NK-92 (cell line): Measurements from ENCODE around the gene PTGR2.
A peak's percentile ranks its signal among the peaks of the same experiment; 100 is the strongest.
"Not testable (repeated sequence)": the region's sequence is repeated elsewhere in the genome, so short reads cannot be mapped to it uniquely, and the experiment has no call there.

Experiments
- DNase-seq: peaks from one replicate; lab custom pipeline; 2025; ENCODE audit not compliant: unreplicated experiment; lab: John Stamatoyannopoulos, UW

The PTGR2 gene

DNA sequence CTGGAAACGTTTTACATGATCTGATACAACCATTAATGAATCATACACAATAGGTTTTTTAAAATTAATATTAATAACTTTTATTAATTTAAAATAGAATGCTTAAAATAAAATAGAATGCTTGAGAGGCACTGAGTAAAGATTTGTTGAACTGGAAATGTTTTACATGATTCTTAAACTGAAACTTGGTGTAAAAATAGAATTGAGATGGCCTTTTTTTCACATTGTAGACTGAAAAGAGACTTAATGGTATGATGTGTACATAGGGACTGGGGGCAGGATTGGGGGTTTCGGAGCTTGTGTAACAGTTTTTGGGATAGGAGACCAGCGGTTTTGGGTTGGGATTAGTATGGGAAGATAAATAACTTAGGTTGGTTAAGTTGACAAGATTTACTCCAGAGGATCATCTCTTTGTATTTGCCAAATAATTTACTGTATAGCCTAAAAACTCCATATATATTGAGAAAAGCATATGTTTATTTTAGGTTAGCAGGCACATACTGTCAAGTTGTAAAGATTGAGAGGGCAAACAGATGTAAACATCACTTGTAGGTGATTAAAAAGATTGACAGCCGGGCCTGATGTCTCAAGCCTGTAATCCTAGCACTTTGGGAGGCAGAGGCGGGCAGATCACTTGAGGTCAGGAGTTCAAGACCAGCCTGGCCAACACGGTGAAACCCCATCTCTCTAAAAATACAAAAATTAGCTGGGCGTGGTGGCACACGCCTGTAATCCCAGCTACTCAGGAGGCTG lies 33.0 kb downstream of the PTGR2 start:
- no peak for DNase-seq

DNA sequence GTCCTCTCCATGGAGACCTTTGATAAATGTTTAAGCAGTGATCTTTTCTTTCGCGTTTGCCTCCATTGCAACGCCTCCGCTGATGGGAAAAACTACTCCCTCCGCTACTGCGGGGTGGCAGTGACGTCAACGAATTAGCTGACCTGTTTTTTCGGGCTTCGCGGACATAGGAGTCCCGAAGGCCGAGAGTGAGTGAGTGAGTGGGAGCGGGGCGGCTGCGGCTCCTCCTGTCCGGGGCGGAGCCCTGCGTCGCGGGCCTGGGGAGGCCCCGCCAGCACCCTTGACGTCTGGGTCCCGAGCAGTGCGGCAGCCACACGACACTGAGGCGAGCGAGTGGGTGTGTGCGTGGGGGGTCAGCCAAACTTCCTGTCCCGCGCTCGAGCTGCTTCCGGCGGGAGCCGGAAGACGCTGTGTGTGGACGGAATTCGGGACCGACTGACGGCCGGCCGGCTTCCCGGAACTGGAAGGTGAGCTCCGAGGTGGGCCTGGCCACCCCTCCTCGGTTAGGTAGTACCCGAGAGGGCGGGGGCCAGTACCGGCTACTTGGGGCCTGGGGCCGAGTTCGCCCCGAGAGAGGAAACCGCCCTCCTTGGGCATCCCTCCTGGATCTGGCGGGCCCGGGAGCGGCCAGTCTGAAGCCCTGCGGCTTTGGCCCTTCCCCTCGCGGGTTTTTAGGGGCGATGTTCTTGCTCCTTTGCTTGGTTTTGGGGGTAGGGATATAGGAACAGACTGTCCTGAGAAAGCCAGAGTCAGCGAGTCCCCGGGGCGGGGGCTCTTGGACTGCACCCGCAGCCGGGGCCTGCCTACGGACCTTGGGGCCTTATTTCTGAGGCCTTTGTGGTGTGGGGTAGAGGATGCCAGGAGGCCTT lies 35.1 kb downstream of the PTGR2 start, which contains the start of gene ZNF410:
ZNF410 (plus strand) TSS at position 411 of the 869 bp plus-strand sequence. CDS start 5,317 bp downstream, outside the sequence.
- DNase-seq = peak; percentile 38

DNA sequence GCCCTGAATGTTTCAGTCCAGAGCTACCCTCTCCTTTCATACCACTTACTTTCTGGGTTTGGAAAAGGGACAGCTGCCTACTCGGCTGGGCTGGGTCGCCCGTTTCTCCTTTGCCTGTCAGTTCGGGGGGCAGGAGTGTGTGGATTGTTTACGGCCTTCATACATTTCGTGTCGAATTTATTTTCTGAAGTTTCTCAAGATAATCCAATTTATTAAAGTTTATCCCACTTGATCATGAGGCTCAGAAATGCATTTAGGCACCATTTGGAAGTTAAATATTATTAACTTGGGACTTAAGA lies 35.6 kb downstream of the PTGR2 start:
- DNase-seq = no peak

DNA sequence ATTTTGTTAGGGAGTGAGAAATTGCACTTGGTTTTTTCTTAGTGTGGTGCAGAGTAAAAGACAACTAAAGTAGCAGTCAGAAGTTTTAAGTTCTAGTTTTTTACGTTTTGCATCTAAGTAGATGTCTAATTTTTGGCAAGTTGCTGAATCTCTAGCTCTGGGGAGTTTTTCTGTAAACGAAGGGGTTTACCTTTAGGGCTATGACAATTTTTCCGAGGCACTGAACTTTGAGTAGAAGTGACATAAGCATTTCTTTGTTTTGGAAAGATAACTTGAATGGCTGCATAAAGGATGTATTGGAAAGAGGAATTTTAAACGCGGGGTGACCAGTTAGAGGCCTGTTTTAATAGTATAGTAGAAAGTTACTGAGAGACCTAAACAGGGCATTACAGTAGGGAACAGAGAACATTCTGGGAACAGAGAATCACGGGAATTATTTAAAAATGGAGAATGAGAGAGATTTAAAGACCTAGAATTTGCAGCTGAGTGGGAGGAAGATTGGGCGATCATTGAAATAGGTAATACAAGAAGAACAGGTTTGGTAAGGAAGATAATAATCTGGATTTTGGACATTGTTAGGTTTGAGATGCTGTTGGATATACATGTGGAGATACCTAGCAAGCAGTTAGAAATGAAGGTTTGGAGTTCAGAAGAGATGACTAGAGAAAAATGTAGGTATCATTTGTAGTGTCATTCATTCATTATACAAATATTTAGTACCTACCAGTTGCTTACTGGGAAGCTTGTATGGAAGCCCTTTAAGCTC lies 36.2 kb downstream of the PTGR2 start:
- DNase-seq = no peak

DNA sequence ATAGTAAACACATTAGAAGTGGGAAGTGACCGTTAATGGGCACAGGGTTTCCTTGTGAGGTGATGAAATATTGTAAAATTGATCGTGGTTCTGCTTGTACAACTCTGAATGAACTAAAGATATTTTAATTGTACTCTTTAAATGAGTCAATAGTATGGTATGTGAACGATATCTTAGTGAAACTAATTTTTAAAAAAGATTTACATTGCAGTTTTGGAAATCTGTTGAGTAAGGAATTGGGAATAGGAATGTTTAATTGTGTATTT lies 36.8 kb downstream of the PTGR2 start:
- DNase-seq = no peak

DNA sequence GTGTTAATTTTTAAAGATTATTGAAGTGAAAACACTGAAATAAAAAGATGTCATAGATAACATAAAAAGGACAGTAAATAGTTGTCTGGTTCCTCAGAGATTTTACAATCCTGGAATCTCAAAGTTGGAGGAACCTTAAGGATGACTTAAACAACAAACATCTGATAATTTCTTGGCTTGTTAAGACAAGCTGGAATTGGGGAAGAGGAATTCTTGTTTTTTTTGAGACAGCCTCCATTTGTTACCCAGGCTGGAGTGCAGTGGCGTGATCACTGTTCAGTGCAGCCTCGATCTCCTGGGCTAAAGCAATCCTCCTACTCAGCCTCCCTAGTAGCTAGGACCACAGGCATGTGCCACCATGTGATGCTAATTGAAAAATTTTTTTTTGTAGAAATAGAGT lies 37.3 kb downstream of the PTGR2 start:
- no peak for DNase-seq

DNA sequence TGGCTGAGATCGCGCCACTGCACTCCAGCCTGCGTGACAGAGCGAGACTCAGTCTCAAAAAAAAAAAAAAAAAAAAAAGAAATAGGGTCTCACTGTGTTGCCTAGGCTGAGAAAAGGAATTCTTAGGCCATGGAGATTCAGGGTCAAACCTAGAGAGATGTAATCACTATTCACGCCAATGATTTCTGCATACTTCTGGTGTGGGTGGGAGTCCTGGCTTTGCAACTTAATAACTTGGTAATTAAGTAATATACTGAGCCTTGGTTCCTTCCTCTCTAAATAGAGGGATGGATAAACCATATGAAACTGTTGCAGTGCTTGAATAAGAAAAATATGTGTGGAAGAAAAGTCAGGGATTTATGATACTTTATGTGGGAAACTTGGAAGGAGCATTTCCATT lies 37.7 kb downstream of the PTGR2 start:
- DNase-seq = no peak

DNA sequence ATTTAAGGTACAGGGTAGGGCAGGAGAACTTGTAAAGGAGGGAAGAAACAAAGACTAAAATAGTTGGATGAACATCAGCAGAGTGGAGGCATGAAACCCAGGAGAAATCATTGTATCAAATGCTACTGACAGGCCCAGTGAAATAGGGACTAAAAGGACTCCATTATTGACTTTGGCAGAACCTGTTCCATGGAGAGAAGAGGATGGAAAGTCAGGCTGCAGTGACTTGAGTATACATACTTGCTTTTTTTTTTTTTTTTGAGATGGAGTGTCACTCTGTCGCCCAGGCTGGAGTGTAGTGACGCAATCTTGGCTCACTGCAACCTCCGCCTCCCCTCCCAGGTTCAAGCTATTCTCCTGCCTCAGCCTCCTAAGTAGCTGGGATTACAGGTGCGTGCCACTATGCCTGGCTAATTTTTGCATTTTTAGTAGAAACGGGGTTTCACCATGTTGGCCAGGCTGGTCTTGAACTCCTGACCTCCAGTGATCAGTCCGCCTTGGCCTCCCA lies 42.6 kb downstream of the PTGR2 start:
- DNase-seq = not testable (repeated sequence)

DNA sequence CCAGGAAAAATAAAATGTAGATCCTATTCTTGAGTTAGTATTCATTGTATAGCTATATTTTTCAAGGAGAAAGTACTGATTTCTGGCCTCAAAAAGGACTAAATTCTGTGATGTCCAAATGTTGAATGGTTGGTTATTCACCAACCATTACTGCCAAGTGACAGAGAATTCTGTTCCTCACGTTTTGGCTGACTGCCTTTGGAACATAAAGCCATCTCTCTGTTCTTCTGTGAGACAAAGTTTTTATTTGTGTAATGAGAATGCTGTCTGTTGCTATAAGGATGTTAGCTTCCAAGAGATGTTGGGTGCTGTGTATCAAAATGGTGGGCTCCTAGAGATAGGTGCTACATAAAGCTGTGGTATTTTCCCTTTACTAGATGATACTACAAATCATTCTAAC lies 44.3 kb downstream of the PTGR2 start:
- no peak for DNase-seq

DNA sequence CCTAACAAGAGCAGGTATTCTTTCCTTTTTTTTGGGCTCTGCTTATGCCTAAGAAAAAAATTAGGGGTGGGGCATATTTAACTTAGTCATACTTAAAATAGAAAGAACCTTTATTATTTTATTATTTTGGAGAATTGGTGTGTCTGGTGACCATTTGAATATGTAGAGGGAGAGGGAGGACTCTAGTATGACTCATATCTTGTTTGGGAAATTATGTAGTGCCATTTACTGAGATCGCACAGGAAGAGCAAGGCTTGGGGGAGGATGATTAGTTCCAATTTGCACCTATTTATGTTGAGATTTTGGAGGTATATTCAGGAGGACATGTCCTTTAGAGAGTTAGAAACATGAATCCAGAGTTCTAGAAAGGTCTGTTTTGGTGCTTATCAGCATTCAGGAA lies 44.9 kb downstream of the PTGR2 start:
- DNase-seq = no peak

DNA sequence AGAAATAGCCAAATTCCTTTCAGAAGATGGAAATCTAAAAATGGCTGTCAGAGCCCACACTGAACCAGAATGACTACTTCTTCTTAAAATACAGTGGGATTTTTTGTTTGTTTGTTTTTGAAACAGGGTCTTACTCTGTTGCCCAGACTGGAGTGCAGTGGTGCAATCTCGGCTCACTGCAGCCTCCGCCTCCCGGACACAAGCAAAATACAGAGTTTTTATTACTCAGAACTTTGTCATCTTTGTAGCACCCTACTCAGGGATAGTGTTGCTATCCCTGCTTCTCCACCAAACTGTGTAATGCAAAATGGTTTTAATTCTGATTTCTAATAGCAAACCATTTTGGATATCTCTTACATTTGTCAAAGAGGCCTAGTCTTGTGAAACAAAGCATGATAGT lies 51.4 kb downstream of the PTGR2 start:
- no peak for DNase-seq

DNA sequence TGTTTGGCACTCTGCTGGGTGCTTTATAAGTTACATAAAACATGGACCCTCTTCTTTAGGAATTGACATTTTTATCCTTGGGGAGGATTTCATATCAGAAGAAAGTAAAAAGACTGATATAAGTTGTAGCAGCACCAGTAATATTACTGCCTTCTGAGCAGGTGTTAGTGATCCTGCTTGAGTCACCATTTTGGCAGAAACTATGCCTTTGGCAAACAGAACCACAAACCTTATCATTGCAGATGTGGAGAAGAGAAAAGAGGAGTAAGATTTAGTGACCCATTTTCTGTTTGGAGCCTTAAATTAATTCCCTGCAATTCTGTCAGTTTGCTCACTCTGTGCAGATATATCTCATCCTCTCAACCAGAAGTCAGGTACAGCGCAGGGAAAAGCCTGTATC lies 58.0 kb downstream of the PTGR2 start:
- no peak for DNase-seq

DNA sequence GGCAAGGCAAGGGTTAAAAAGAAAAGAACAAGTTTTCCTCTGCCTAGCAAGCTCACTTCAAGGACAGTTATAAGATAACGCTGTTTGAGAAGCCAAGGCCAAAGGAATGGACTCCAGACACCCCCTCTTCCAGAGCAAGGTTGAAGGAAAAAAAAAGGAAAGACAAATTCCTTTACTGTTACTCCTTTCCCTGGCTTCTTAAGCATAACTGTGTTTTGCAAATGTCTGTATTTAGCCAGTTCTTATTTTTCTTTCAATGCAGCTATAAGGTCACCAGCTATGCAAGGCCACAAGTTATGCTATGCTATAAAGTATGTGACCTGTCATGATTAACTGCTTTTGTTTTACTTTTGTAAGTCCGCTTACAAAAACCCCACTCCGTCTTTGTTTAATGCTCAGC lies 61.6 kb downstream of the PTGR2 start:
- no peak for DNase-seq

DNA sequence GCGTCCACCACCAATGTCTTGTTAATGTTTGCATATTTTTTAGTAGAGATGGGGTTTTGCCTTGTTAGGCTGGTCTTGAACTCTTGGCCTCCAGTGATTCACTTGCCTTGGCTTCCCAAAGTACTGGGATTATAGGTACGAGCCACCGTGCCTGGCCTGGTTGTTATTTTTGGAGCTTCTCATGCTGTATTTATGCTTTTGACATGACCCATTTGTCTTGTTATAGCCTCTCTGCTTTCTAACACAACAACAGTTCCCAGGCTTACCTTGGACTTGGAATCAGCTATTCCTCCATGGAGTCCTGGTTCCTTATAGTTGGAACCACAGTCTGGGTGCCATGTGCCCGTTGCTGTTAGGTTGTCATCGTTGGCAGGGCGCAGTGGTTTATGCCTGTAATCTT lies 64.7 kb downstream of the PTGR2 start:
- DNase-seq = no peak

DNA sequence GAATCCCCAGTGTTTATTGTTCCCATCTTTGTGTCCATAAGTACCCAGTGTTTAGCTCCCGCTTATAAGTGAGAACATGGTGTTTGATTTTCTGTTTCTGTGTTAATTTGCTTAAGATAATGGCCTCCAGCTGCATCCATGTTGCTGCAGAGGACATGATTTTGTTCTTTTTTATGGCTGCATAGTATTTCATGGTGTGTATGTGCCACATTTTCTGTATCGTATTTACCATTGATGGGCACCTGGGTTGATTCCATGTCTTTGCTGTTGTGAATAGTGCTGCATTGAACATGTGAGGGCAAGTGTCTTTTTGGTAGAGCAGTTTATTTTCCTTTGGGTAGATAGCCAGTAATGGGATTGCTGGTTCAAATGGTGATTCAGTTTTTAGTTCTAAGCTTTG lies 67.8 kb downstream of the PTGR2 start:
- not testable (repeated sequence) for DNase-seq

DNA sequence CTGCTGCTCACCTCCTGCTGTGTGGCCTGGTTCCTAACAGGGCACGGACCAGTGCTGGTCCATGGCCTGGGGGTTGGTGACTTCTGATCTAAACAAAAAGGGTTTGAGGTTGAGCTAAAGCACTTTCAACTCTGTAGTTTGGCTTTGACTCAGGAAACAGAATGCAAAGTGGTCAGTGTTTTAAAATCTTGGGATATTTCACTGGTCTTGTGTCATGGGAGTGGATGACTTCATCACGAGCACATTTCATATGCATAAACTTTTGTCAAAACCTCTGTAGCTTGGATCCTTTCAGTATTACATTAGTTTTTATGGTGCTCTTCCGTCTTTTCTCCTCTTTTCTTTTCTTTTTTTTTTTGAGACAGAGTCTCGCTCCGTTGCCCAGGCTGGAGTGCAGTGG lies 72.7 kb downstream of the PTGR2 start:
- no peak for DNase-seq
